C4-2B (cell line): ENCODE results near the gene FHOD3.

Experiments used
- H3K27ac ChIP-seq: fragments of 450-650 bp; 2 replicates; pipeline ENCODE4 v1.5.1; 2017
- CTCF ChIP-seq: fragments of 450-650 bp; conservative IDR thresholded peaks from 2 replicates; pipeline ENCODE4 v1.5.1; 2017; ENCODE audit warnings: mild to moderate bottlenecking
- ZFX ChIP-seq: fragments of 450-650 bp; IDR thresholded peaks from 2 replicates; pipeline ENCODE4 v1.6.1; 2017

FHOD3 gene

GRCh38 chr18:36729197-36729596 lies 431.7 kb downstream of the FHOD3 start:
- TF ChIP-seq CTCF (no peak), ZFX (no peak)
- no peak overlapping the region for H3K27ac ChIP-seq

GRCh38 chr18:36732264-36732663 lies 434.8 kb downstream of the FHOD3 start:
- H3K27ac ChIP-seq, result no peak overlapping the region
- TF ChIP-seq ZFX (no peak), CTCF (no peak)

- no peak for TF ChIP-seq CTCF
- no peak for TF ChIP-seq ZFX
- H3K27ac ChIP-seq, result no peak overlapping the region
Observed at GRCh38 chr18:36733150-36733549, 435.6 kb downstream of the FHOD3 start.

- no peak overlapping the region for H3K27ac ChIP-seq
- TF ChIP-seq ZFX, result no peak
- TF ChIP-seq CTCF, result no peak
Observed at GRCh38 chr18:36734596-36734995, 437.1 kb downstream of the FHOD3 start.

- no peak overlapping the region for H3K27ac ChIP-seq
- TF ChIP-seq ZFX, result no peak
- TF ChIP-seq CTCF, result no peak
Observed at GRCh38 chr18:36735130-36735529, 437.6 kb downstream of the FHOD3 start.

- TF ChIP-seq CTCF, result no peak
- no peak for TF ChIP-seq ZFX
Observed at GRCh38 chr18:36736094-36736493, 438.6 kb downstream of the FHOD3 start.

GRCh38 chr18:36737316-36737715 lies 439.8 kb downstream of the FHOD3 start:
- no peak overlapping the region for H3K27ac ChIP-seq
- TF ChIP-seq CTCF (no peak), ZFX (no peak)

More at GRCh38 chr18:36736094-36736493, 438.6 kb downstream of the FHOD3 start:
- no peak overlapping the region for H3K27ac ChIP-seq
